KMS-11 (cell line): ENCODE data around the gene SH3BP1.

Experiments
- H2AFZ ChIP-seq: fragments of 200-600 bp; sonication (generic); 2 replicates; pipeline ENCODE4 v1.6.1; 2016; ENCODE audit warnings: antibody characterized with exemption, mixed run types, low read depth
- H3K27ac ChIP-seq: fragments of 200-600 bp; sonication (generic); 2 replicates; pipeline ENCODE4 v1.6.1; 2016; ENCODE audit warnings: mild to moderate bottlenecking, mixed run types
- H3K27me3 ChIP-seq: fragments of 200-600 bp; sonication (generic); 2 replicates; pipeline ENCODE4 v1.6.1; 2017; ENCODE audit warnings: mild to moderate bottlenecking, low read depth, mixed run types, moderate library complexity; ENCODE audit not compliant: insufficient read depth
- H3K36me3 ChIP-seq: fragments of 200-600 bp; sonication (generic); 2 replicates; pipeline ENCODE4 v1.6.1; 2017; ENCODE audit warnings: mild to moderate bottlenecking, mixed run types; ENCODE audit not compliant: insufficient read depth
- H3K4me1 ChIP-seq: fragments of 200-600 bp; sonication (generic); 2 replicates; pipeline ENCODE4 v1.6.1; 2016; ENCODE audit warnings: mild to moderate bottlenecking, low read depth, mixed run types; ENCODE audit not compliant: poor library complexity, severe bottlenecking
- H3K4me2 ChIP-seq: fragments of 200-600 bp; sonication (generic); 2 replicates; pipeline ENCODE4 v1.7.0; 2016; ENCODE audit warnings: mild to moderate bottlenecking, mixed run types
- H3K4me3 ChIP-seq: fragments of 200-600 bp; sonication (generic); IDR thresholded peaks from 2 replicates; pipeline ENCODE4 v1.6.1; 2017; ENCODE audit warnings: low read depth, low read length, mixed read lengths; ENCODE audit not compliant: insufficient read depth
- H3K79me2 ChIP-seq: fragments of 200-600 bp; sonication (generic); 2 replicates; pipeline ENCODE4 v1.6.1; 2016; ENCODE audit warnings: low read depth, mixed run types; ENCODE audit not compliant: insufficient read depth
- H3K9ac ChIP-seq: fragments of 200-600 bp; sonication (generic); 2 replicates; pipeline ENCODE4 v1.6.1; 2016; ENCODE audit warnings: mild to moderate bottlenecking, mixed run types
- H4K20me1 ChIP-seq: fragments of 200-600 bp; sonication (generic); 2 replicates; pipeline ENCODE4 v1.6.1; 2016; ENCODE audit warnings: mild to moderate bottlenecking, mixed run types; ENCODE audit not compliant: insufficient read depth
- TF ChIP-seq, protein P1 (sequence below): fragments of 200-600 bp; sonication (generic); conservative IDR thresholded peaks from 2 replicates; pipeline ENCODE4 v1.6.1; 2017; ENCODE audit warnings: low read depth, mild to moderate bottlenecking, antibody characterized with exemption, low read length, moderate library complexity, mixed read lengths

The SH3BP1 gene

DNA sequence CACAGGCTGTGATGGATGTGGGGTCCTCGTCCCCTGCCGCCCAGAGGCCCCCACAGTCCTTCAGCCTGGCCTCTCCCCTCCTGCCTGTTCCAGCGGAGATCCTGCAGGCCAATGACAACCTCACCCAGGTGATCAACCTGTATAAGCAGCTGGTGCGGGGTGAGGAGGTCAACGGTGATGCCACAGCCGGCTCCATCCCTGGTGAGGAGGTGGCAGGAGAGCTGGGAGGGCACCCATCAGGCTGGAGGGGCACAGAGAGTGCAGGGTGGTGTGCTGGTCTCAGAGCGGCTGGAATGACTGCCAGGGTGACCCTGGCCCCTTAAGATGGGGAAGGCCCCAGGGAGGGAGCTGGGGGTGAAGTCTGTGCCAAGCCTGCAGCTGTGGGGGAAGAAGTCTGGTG is 14.6 kb upstream of the SH3BP1 start:
- Histone ChIP-seq H3K36me3 (no peaks in the 10 kb centered on the region), H2AFZ (no peak overlapping the region), H3K27me3 (no peaks in the 10 kb centered on the region), H3K4me1 (peaks cover 45% of the 10 kb centered on the region), H3K4me2 (no peak overlapping the region), H3K27ac (no peak overlapping the region), H4K20me1 (no peaks in the 10 kb centered on the region), H3K4me3 (no peak overlapping the region), H3K9ac (no peak overlapping the region), H3K79me2 (no peaks in the 10 kb centered on the region)
- TF ChIP-seq, protein P1, sequence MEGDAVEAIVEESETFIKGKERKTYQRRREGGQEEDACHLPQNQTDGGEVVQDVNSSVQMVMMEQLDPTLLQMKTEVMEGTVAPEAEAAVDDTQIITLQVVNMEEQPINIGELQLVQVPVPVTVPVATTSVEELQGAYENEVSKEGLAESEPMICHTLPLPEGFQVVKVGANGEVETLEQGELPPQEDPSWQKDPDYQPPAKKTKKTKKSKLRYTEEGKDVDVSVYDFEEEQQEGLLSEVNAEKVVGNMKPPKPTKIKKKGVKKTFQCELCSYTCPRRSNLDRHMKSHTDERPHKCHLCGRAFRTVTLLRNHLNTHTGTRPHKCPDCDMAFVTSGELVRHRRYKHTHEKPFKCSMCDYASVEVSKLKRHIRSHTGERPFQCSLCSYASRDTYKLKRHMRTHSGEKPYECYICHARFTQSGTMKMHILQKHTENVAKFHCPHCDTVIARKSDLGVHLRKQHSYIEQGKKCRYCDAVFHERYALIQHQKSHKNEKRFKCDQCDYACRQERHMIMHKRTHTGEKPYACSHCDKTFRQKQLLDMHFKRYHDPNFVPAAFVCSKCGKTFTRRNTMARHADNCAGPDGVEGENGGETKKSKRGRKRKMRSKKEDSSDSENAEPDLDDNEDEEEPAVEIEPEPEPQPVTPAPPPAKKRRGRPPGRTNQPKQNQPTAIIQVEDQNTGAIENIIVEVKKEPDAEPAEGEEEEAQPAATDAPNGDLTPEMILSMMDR, result no peak

DNA sequence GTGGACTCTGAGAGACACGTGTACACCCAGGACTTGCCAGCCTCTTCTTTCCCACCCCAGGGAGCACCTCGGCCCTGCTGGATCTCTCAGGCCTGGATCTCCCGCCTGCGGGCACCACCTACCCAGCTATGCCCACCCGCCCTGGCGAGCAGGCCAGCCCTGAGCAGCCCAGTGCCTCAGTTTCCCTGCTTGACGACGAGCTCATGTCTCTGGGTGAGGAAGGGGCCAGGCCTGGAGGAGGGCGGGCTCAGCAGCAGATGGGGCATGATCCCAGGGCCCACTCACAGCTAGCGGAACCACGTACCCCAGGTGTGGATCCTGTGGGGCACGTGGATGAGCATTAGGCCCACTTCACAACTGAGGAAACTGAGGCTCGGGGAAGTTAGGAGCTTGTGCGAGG is 13.7 kb upstream of the SH3BP1 start:
- no peaks in the 10 kb centered on the region for H4K20me1 ChIP-seq
- H2AFZ ChIP-seq, result no peak overlapping the region
- TF ChIP-seq, protein P1, result no peak
- no peaks in the 10 kb centered on the region for H3K36me3 ChIP-seq
- no peak overlapping the region for H3K4me3 ChIP-seq
- H3K27ac ChIP-seq, result no peak overlapping the region
- no peaks in the 10 kb centered on the region for H3K27me3 ChIP-seq
- peak overlapping the region; percentile 39; the same call in 1 of the 2 replicates for H3K4me2 ChIP-seq
- H3K79me2 ChIP-seq, result no peaks in the 10 kb centered on the region
- peaks cover 45% of the 10 kb centered on the region for H3K4me1 ChIP-seq
- no peak overlapping the region for H3K9ac ChIP-seq

DNA sequence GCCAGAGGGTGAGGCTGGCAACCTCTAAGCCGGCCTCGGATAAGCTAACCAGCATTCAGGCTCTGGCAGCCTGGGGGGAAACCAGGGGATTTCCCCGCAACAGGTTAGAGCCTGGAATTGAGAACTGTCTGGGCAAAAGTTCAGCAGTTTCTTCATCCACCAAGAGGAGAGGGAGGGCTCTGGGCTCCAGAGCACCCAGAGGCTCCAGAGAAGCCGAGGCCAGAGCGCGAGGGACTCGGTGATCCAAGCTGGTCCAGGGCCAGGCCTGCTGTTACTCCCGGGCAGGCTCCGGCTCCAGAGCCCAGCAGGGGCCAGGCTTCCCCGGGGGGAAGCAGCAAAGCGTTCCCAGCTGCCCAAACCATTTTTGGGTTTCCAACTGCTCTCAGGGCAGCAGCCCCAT is 13.3 kb upstream of the SH3BP1 start:
- TF ChIP-seq, protein P1, result no peak
- Histone ChIP-seq H3K79me2 (no peaks in the 10 kb centered on the region), H3K4me3 (no peak overlapping the region), H3K9ac (no peak overlapping the region), H3K36me3 (no peaks in the 10 kb centered on the region), H3K27me3 (no peaks in the 10 kb centered on the region), H3K4me1 (peaks cover 45% of the 10 kb centered on the region), H4K20me1 (no peaks in the 10 kb centered on the region), H3K4me2 (peak overlapping the region; percentile 39; the same call in 1 of the 2 replicates), H2AFZ (no peak overlapping the region), H3K27ac (no peak overlapping the region)

DNA sequence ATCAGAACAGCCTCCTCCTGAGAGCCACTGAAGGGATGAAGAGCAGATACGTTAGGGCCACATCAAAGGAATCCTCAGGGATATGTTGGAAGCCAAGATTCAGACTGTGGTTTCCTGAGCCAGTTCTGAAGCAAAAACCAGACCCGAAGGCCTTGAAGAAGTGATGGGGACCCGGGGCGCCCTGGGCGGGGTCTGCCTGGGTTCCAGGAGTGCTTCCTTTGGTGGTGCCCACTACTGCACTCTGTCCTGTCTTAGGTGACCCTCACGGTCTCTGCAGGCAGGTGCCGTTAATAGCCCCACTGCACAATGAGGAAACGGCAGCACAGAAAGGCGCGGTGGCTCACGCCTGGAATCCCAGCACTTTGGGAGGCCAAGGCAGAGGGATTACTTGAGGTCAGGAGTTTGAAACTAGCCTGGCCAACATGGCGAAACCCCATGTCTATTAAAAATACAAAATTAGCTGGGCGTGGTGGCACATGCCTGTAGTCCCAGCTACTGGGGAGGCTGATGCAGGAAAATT is 12.9 kb upstream of the SH3BP1 start:
- Histone ChIP-seq H3K27me3 (no peaks in the 10 kb centered on the region), H3K79me2 (no peaks in the 10 kb centered on the region), H3K4me3 (no peak overlapping the region), H3K36me3 (no peaks in the 10 kb centered on the region), H3K9ac (no peak overlapping the region), H3K27ac (no peak overlapping the region), H3K4me2 (peak overlapping the region; percentile 39; the same call in 1 of the 2 replicates), H2AFZ (no peak overlapping the region), H3K4me1 (peaks cover 45% of the 10 kb centered on the region), H4K20me1 (no peaks in the 10 kb centered on the region)
- TF ChIP-seq, protein P1, result no peak
